Loucy (cell line): ENCODE measurements around the gene TIMM44.

ENCODE experiments used
- H2AFZ ChIP-seq: fragments of 200-600 bp; sonication (generic); 2 replicates; pipeline ENCODE4 v1.6.0; 2016; ENCODE audit warnings: antibody characterized with exemption, mild to moderate bottlenecking, low read length, moderate library complexity
- H3F3A ChIP-seq: fragments of 200-600 bp; 2 replicates; pipeline ENCODE4 v1.6.0; 2016; ENCODE audit warnings: antibody characterized with exemption, low read depth, mild to moderate bottlenecking
- H3K27me3 ChIP-seq: fragments of 200-600 bp; sonication (generic); 2 replicates; pipeline ENCODE4 v1.6.1; 2014; ENCODE audit warnings: low read length, mild to moderate bottlenecking; ENCODE audit not compliant: insufficient read depth, poor library complexity, severe bottlenecking
- H3K36me3 ChIP-seq: fragments of 200-600 bp; sonication (generic); 2 replicates; pipeline ENCODE4 v1.6.1; 2016; ENCODE audit warnings: low read length; ENCODE audit not compliant: insufficient read depth
- H3K4me1 ChIP-seq: fragments of 200-600 bp; sonication (generic); 2 replicates; pipeline ENCODE4 v1.5.1; 2014; ENCODE audit warnings: low read length, mild to moderate bottlenecking; ENCODE audit not compliant: insufficient read depth, poor library complexity, severe bottlenecking
- H3K4me2 ChIP-seq: fragments of 200-600 bp; sonication (generic); 2 replicates; pipeline ENCODE4 v1.6.0; 2014; ENCODE audit warnings: antibody characterized with exemption, low read length, low read depth, mild to moderate bottlenecking; ENCODE audit not compliant: poor library complexity, severe bottlenecking
- H3K4me3 ChIP-seq: fragments of 200-600 bp; sonication (generic); 2 replicates; pipeline ENCODE4 v1.5.1; 2014; ENCODE audit warnings: low read length, mild to moderate bottlenecking, mixed read lengths; ENCODE audit not compliant: poor library complexity, severe bottlenecking
- H3K79me2 ChIP-seq: fragments of 200-600 bp; sonication (generic); 2 replicates; pipeline ENCODE4 v1.6.1; 2014; ENCODE audit warnings: low read length; ENCODE audit not compliant: insufficient read depth
- H3K9ac ChIP-seq: fragments of 200-600 bp; sonication (generic); 2 replicates; pipeline ENCODE4 v1.6.0; 2014; ENCODE audit warnings: mild to moderate bottlenecking, low read depth, low read length, moderate library complexity; ENCODE audit not compliant: poor library complexity, severe bottlenecking
- H3K9me2 ChIP-seq: fragments of 200-600 bp; sonication (generic); replicated peaks from 2 replicates; pipeline ENCODE4 v1.6.1; 2016; ENCODE audit warnings: low read depth, low read length, mixed read lengths
- H3K9me3 ChIP-seq: fragments of 200-600 bp; sonication (generic); 2 replicates; pipeline ENCODE4 v1.6.1; 2014; ENCODE audit warnings: mild to moderate bottlenecking, antibody characterized with exemption, low read length, low read depth; ENCODE audit not compliant: insufficient read depth
- H4K20me1 ChIP-seq: fragments of 200-600 bp; sonication (generic); 2 replicates; pipeline ENCODE4 v1.6.0; 2014; ENCODE audit warnings: antibody characterized with exemption, low read length, mild to moderate bottlenecking; ENCODE audit not compliant: insufficient read depth, poor library complexity, severe bottlenecking
- CTCF ChIP-seq: fragments of 200-600 bp; sonication (generic); conservative IDR thresholded peaks from 2 replicates; pipeline ENCODE4 v1.5.1; 2014; ENCODE audit warnings: mild to moderate bottlenecking, antibody characterized with exemption, low read length
- EZH2phosphoT487 ChIP-seq: fragments of 200-600 bp; IDR thresholded peaks from 2 replicates; pipeline ENCODE4 v1.6.1; 2018; ENCODE audit warnings: antibody characterized with exemption, mild to moderate bottlenecking, moderate library complexity, borderline replicate concordance

Gene TIMM44

GRCh38 chr19:7923295-7924191, 19.9 kb downstream of the TIMM44 start:
- Histone ChIP-seq H3K9me3 (no peaks in the 10 kb centered on the region), H3F3A (no peaks in the 10 kb centered on the region), H3K4me3 (no peak overlapping the region), H3K4me2 (no peak overlapping the region), H3K9ac (no peak overlapping the region), H3K4me1 (peaks cover 15% of the 10 kb centered on the region), H3K79me2 (no peaks in the 10 kb centered on the region), H2AFZ (no peak overlapping the region), H3K36me3 (no peaks in the 10 kb centered on the region), H3K27me3 (no peaks in the 10 kb centered on the region), H3K9me2 (no peaks in the 10 kb centered on the region), H4K20me1 (peaks cover 8% of the 10 kb centered on the region)
- TF ChIP-seq EZH2phosphoT487 (no peak), CTCF (no peak)

GRCh38 chr19:7922836-7923195, 20.6 kb downstream of the TIMM44 start:
- H3K9me2 ChIP-seq, result no peaks in the 10 kb centered on the region

GRCh38 chr19:7921967-7922835, 21.3 kb downstream of the TIMM44 start:
- H2AFZ ChIP-seq, result no peak overlapping the region
- no peaks in the 10 kb centered on the region for H3K9me2 ChIP-seq
- H3K79me2 ChIP-seq, result no peaks in the 10 kb centered on the region
- H3K36me3 ChIP-seq, result no peaks in the 10 kb centered on the region
- no peak overlapping the region for H3K9ac ChIP-seq
- no peaks in the 10 kb centered on the region for H3F3A ChIP-seq
- H3K4me3 ChIP-seq, result no peak overlapping the region
- H4K20me1 ChIP-seq, result peaks cover 8% of the 10 kb centered on the region
- no peaks in the 10 kb centered on the region for H3K9me3 ChIP-seq
- peak overlapping the region; percentile 94 for H3K4me2 ChIP-seq
- H3K27me3 ChIP-seq, result no peaks in the 10 kb centered on the region
- peaks cover 15% of the 10 kb centered on the region for H3K4me1 ChIP-seq
- TF ChIP-seq EZH2phosphoT487, result no peak
- no peak for TF ChIP-seq CTCF

More at GRCh38 chr19:7922836-7923195, 20.6 kb downstream of the TIMM44 start:
- no peaks in the 10 kb centered on the region for H3K9me3 ChIP-seq
- no peak overlapping the region for H3K4me2 ChIP-seq
- no peaks in the 10 kb centered on the region for H3K36me3 ChIP-seq
- H4K20me1 ChIP-seq, result peaks cover 8% of the 10 kb centered on the region
- H2AFZ ChIP-seq, result no peak overlapping the region
- H3K4me3 ChIP-seq, result no peak overlapping the region
- H3K27me3 ChIP-seq, result no peaks in the 10 kb centered on the region
- H3K4me1 ChIP-seq, result peaks cover 15% of the 10 kb centered on the region
- no peak for TF ChIP-seq CTCF
- TF ChIP-seq EZH2phosphoT487, result no peak
- no peaks in the 10 kb centered on the region for H3K79me2 ChIP-seq
- no peak overlapping the region for H3K9ac ChIP-seq
- H3F3A ChIP-seq, result no peaks in the 10 kb centered on the region
